HG02763 (cell line): Measurements from ENCODE around the gene EPGN.

ENCODE experiments used
- ATAC-seq: cut with Tn5 transposase; IDR thresholded peaks from one replicate; pipeline ENCODE4 v1.9.1; 2021; ENCODE audit warnings: mild to moderate bottlenecking, moderate library complexity; ENCODE audit not compliant: unreplicated experiment

The EPGN gene, protein sequence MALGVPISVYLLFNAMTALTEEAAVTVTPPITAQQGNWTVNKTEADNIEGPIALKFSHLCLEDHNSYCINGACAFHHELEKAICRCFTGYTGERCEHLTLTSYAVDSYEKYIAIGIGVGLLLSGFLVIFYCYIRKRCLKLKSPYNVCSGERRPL

DNA sequence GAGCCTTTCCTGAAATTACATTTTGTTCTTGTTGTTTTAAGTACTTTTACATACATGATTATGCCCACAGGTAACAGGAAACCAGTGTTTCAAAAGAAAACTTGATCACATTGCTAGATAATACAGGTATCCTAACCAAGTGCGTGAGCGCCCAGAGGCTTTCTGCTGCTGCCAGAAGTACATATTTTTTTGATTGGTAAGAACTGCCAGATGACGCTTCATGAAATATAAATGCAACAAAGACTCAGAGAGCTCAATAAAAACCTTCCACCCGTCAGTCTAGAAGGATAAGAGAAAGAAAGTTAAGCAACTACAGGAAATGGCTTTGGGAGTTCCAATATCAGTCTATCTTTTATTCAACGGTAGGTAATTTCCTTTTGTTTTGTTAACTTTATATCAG lies at the start of gene EPGN:
Gene EPGN, plus strand, starts transcription at position 256 of the 400 bp plus-strand sequence. Its CDS starts 64 bp downstream, at position 320.
- ATAC-seq: no peak

DNA sequence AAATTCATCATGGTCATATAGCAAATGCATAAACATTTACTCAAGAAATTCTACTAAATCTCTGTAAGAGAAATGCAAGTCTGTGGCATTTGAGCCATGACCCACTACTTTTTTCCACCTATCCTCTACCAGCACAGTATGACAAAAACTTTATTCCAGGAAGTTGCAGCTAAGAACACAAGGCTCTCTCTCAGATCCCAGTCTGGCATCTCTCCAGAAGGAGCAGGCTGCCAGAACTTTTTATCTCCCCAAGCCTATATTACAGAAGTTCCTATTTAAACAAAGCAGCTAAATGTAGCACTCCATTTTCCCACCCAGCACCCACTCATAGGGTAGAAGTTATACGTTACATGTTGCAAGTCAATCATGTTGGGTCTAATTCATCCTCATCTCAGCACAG lies 49.3 kb upstream of the EPGN start:
- ATAC-seq: no peak

DNA sequence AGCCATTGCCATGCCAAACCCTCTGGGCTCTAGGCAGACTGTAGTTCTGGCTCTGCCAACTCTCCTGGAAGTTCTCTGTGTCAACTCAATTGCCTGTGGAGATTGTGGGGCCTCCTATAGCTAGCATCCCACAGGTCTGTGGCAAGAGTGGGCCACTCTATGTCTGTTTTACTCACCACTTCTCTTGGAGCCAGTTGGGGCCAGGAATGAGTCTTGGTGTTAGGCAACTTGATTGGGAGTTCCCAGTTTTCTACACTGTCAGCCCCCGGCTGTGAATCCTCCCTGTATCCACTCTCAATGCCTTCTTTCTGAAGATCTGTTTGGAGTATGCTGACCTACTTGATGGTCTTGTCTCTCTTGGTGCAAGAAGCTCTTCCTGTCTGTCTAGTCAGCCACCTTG lies 48.2 kb upstream of the EPGN start:
- no peak for ATAC-seq

DNA sequence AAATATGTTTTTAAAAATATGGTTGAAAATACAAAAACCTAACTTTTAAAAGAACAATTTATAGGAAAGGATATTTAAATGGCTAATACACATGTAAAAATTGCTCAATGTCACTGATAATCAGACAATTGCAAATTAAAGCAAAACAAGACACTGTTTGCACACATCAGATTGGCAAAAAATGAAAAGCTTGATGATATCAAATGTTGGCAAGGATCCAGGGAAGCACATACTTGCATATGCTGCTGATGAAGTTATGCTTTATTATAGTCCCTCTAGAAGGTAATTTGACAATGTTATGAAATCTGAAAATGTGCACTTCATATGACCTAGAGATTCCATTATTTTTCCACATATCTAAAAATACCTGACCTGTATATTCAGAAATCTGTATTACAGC lies 45.7 kb upstream of the EPGN start:
- no peak for ATAC-seq

- ATAC-seq: no peak
Measured at GRCh38 chr4:74263551-74263950, 44.7 kb upstream of the EPGN start.

GRCh38 chr4:74266081-74266480 lies 42.2 kb upstream of the EPGN start:
- ATAC-seq: no peak

- ATAC-seq: no peak
Measured at GRCh38 chr4:74267998-74268606, 40.2 kb upstream of the EPGN start.

- no peak for ATAC-seq
Measured at GRCh38 chr4:74268643-74269042, 39.6 kb upstream of the EPGN start.

DNA sequence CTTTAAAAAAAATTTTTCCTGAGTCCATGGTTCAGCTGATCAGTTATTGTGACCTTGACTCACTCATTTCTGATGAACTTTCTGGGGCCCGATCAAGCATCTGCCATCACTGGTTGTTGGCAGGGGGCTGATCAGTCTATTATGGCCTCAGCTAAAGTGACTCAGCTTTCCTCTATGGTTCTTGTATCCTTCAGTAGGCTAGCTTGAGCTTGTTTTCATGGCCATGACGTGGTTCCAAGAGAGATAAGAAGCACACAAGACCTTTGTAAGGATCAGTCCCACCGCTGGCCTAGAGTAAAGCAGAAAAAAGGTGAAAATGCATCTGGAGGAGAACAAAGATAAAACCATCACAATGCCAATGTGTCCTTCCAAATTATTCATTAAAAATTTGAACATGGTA lies 29.8 kb upstream of the EPGN start:
- ATAC-seq: no peak

DNA sequence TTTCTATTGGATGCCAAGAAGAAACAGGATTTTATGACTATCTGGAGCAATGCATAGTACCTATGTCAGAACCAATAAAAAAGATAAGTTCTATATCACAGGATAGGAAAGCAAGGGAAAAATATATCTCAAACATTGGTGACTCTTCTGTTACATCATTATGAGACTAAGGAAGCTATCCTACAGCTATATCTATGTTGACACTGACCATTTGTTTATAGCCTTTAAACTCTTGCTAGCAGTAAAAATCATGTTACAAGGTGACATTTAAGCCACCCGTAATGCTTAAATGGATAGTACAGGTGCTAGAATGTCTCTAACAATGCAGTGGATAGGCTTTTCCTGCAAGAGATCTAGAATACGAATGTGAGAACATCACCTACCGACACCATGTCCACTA lies 28.6 kb upstream of the EPGN start:
- ATAC-seq: no peak

- ATAC-seq: no peak
Measured at GRCh38 chr4:74282926-74283325, 25.3 kb upstream of the EPGN start.

DNA sequence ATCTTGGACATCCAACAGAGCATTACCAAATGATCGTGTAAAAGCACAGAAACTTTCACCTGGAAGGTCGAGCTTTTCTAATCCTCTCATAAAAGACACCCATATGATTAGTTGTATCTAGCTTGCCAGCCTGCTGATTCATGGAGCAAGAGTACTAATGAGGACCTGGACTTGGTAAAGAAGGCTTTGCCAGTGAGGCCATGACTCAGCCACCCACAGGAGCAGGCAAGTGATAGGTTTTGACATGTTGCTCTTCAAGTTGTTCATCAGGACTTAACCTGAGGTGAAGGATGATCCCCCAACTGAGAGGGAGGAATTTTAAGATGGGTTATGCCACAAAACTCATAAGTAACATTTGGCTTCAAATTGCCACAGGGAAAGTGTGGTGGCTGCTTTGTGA lies 24.7 kb upstream of the EPGN start:
- no peak for ATAC-seq

- ATAC-seq: no peak
Measured at GRCh38 chr4:74284053-74284452, 24.2 kb upstream of the EPGN start.

DNA sequence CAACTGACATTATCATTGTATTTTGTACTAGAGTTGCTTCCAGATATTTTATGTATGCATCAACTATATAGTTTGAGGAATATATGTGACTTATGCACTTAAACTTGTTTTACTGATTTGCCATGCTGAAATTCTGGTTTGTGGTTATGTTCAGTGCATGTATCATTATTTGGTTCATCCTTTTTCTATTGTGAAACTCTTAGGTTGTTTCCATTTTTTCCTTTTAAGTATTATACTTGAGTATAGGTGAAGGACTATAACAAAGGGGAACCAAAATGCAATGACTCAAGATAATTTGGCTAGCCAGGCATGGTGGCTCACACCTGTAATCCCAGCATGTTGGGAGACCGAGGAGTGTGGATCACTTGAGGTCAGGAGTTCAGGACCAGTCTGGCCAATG lies 21.1 kb upstream of the EPGN start:
- ATAC-seq: no peak

GRCh38 chr4:74287791-74288190 lies 20.5 kb upstream of the EPGN start:
- ATAC-seq: no peak

GRCh38 chr4:74291471-74291870 lies 16.8 kb upstream of the EPGN start:
- ATAC-seq: no peak

DNA sequence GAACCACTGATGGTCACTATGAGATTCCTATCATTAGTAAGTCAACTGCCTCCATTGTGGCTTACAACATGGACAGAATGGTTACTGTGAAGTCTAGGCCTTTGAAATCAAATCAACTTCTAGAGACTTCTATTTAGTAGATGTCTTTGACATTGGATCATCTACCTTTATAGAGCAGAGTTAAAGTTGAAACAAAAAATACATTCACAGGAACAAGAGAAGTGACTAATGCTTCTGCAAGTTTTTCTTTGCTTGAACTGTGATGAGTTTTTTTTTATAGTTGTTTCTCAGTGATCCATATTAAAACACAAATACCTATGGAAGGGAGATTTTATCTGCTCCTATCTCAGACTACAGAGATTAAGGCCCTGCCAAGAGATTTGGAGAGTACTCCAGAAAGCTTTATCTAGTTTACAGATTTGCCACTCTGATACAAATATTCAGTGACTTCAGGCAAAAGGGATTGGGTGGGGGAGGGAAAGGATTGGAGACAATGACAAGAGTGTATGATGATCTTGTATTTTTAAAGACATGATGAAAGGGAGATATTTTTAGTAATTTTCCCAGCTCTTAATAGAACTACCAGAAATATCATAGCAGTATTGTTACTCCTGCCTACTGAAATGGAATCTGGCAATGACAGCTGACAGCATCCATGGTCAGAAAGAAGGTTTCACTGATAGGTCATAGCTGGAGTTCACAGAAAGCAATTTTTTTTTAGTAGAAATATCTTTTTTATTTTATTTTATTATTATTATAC lies 16.0 kb upstream of the EPGN start:
- no peak for ATAC-seq

DNA sequence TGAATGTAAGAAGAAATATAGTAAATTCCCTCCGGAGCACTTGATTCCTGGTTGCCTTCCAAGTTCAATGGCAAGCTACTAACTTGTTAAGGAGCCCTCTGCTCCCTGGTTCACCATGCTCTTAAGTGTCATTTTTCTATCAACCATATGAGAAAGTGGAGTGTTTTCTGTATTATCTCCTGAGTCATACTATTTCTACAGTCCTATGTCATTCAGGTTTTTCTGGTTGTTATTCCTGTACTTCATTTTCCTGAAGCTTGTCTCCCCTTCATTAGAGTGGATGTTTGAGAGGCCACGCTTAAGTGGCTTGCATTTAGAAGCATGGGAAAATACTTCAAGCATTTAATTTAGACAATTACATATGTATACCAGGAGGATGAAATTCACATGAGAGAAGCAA lies 14.7 kb upstream of the EPGN start:
- ATAC-seq: no peak

GRCh38 chr4:74294681-74295080 lies 13.6 kb upstream of the EPGN start:
- ATAC-seq: no peak

- ATAC-seq: peak; percentile 66
Measured at GRCh38 chr4:74297539-74297938, 10.7 kb upstream of the EPGN start.

DNA sequence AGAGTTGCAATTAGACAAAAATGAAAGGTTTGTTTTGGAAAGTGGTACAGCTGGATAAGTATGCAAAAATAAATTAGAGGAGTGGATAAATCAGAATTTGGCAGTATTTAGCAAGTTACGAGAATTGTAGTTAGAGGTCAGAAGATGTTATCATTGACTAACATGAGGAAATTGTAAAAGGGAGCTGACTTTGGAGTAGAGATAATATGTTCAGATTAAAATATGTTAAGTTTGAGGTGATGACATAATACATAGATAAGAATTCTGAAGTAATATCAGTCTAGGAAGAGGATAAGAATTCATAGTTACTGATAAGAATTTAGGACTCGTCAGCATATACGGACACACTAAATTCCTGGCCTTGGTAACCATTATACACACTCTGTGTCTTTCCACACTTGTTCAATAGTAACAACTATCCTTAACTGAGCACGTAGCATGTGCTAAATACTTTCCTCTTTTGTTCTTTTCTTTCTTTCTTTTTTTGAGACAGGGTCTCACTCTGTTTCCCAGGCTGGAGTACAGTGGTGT lies 4.1 kb upstream of the EPGN start:
- ATAC-seq: no peak

- ATAC-seq: no peak
Measured at GRCh38 chr4:74305000-74305399, 3.3 kb upstream of the EPGN start.
